ENCODE measurements around the gene ITGA4.

Gene ITGA4

DNA sequence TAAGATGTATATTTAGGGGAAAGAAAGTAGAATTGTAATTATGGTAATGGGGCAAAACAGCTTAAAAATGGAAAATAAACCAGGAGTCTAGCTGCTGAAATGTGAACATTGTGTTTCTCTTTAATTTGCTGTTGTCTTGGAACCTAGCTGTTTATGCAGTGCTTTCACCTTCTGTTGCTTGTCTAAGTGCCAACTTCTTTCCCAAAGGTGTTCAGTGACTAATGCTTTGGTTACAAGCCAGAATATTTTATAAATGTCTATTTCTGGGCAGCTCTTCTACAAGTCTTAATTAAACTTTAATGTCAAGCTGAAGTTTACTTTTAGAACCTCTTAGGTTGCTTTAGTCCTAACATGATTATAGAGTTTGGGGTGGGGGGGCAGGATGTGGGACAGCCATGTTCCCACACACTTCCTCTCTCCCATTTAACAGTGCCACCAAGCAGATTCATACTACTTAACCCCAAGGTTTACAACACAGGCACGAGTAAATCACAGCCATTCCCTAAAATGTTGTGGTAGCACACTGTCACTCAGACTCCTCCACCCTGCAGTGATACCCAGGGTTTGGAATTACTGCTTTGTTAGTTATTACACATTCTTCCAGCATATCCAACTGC is 60.6 kb downstream of the ITGA4 start:
- DNase-seq = no peak

GRCh38 chr2:181520253-181520652 is 63.1 kb downstream of the ITGA4 start:
- no peak for DNase-seq

DNA sequence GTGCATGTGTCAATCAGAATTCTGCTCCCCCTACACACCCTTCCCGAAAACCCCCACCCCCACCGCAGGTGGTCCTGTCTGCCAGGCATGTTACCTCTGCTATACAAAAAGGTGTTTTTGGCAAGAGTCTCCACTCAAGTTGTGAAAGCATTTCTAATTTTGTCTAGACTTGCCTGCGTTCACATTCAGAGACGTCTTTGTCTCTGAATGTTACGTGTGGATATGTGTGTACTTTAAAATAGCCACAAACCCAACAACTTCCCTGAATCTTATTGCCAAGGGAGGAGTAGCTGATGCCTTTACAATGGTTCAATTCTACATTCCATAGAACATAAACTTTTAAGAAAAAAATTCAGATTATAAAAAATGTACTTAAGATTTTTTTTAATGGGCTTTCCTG is 66.6 kb downstream of the ITGA4 start:
- DNase-seq = no peak

DNA sequence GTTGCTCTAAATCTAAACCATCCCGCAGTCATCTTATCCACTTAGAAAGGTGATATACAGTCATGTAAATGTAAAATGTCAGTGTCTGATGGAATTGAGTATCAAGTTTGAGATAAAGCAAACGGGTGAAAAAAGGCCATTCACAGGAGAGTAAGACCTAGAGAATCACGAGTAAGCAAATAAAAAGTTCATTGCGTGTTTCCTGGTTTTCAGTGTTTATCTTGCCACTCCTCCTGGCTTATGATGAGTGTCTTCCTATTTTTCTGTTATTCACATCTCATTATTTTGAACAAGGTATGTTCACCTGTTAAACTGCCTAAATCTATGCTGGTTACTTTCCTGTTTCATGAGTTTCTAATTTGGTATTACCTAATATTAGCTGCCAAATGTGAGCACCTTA is 68.8 kb downstream of the ITGA4 start:
- DNase-seq = no peak

DNA sequence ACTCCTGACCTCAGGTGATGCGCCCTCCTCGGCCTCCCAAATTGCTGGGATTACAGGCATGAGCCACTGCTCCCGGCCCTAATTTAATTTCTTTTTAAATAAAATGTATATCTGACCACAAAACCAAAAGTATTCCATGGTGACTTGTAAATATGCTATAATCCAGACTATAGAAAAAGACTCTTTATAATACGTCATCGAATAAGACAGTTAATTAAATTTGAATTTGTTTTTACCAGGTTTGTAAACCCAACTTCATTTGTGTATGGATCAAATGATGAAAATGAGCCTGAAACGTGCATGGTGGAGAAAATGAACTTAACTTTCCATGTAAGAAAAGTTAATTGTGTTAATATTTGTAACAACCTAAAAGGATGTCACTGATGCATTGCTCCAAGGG is 69.9 kb downstream of the ITGA4 start:
- no peak for DNase-seq

DNA sequence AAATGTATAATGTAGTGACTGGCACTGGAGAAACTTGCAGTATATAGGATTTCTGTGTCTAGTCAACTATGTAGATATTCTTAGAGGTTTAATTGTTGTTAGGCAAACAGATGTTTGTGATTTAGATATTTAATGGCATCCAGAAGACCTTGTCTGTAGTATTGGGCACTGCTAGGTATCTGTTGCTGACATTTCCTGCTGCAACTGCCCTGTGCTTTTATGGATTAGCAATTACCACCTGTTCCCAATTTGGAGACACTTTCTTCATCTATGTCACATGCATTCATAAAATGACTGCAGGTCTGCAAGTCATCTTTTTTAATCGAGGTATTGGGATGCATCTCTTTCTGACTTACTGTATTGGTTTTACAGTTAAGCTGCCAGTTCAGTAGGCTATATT is 71.3 kb downstream of the ITGA4 start:
- DNase-seq = no peak

DNA sequence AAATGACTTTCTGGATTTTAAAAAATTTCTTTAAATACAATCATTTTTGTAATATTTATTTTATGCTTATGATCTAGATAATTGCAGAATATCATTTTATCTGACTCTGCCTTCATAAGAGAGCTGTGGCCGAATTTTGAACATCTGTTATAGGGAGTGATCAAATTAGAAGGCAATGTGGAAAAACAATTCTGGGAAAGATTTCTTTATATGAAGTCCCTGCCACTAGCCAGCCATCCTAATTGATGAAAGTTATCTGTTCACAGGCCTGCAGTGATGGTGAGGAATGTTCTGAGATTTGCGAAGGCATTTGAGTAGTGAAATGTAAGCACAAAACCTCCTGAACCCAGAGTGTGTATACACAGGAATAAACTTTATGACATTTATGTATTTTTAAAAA is 79.5 kb downstream of the ITGA4 start:
- no peak for DNase-seq

- no peak for DNase-seq
Measured at GRCh38 chr2:181540421-181540820, 83.2 kb downstream of the ITGA4 start.

DNA sequence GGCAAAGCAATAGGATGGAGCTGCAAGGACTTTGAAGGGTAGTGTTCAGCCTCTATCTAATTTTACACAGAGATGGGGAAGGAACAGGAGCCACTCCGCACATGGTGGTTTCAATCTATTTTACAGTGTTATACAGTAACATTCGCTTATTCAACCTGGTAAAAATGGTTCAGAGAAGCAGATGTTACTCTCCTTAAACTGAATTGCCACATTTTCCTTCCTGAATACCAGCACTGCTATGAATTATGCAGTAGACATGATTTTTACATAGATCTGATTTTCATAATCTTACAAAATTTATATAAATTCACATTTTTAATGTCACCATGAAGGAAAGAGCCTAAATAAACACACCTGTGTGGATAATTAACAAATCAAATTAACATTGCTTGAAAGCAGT is 85.0 kb downstream of the ITGA4 start:
- no peak for DNase-seq

DNA sequence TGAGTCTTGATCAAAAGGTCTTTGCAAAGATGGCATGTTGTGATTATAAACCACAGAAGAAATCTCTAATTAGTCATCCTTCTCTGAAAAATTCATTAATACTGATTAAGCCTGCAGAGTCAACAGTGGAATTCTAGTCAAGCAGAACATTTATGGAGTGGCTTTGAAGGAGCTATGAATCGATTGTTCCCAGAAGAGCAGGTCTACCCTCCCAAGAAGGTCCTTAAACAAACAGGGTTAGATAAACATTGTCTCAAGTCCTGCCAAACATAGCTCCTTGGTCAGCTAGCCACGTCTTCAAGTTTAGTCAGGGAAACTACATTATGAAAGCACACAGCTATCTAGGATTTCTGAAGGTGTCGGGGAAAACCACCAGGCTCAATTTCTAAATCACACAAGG is 88.9 kb downstream of the ITGA4 start:
- DNase-seq = no peak

- no peak for DNase-seq
Measured at GRCh38 chr2:181552808-181553207, 95.6 kb downstream of the ITGA4 start.

GRCh38 chr2:181553244-181553643 is 96.1 kb downstream of the ITGA4 start:
- no peak for DNase-seq

DNA sequence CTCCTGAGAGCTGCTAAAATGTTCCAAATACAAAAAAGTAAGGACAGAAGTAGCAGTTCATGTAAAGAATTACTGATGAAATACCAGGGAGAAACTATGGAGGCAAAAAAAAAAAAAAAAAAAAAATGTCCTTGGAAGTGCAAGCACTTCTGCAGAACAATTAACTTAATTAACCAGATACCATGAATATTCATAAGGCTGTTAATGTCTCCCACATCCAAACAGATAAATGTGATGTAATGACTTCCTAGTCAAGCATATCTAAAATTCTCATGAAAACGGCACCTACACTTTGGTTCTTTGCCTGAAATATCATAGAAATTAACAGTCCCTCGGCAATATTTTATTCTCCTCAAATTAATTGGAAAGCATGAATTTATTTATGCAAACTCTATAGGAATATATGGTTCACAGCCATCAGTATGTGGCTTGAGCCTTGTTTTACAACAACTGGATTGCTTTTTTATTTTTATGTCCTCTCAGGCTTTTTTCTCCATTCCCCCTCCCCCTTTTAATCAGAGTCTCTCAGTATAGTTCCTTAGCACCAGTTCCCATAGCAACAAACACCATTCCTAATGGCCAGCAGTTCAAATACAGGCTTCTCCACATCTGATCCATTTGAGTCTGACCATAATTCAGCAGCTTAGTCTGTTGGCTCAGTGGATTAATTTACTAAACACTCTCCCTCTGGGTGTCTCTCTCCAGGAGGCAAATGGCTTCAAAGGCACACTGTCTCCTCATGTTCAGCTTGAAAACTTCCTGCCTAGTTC is 97.1 kb downstream of the ITGA4 start:
- no peak for DNase-seq

GRCh38 chr2:181558371-181558770 is 101.2 kb downstream of the ITGA4 start:
- DNase-seq = no peak

DNA sequence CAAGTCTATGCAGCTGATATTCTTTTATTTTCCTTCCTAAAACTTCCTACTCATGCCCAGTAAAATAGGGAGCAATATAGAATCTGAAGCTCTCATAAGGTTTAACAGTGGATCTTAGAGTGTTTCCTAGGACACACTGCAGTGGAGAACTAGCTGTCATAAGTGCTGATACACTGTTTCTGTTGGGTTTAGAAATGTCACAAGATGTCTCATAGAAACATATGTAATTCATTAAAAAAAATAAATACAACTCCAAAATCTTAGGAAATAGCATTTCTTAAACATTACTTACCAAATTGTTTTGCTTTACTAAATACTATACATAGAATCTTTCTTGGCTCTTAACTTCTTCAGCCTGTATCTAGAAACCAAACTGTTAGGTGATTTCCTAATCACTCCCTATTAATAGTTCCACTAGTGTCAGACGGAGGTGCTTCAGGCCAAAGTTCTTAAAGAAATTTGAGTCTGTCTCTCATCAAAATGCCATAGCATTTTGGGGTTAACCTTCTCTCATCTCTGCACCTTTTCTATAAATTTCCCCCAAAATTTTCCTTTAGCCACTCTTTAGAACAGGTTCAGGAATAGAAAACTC is 106.0 kb downstream of the ITGA4 start:
- DNase-seq = no peak

DNA sequence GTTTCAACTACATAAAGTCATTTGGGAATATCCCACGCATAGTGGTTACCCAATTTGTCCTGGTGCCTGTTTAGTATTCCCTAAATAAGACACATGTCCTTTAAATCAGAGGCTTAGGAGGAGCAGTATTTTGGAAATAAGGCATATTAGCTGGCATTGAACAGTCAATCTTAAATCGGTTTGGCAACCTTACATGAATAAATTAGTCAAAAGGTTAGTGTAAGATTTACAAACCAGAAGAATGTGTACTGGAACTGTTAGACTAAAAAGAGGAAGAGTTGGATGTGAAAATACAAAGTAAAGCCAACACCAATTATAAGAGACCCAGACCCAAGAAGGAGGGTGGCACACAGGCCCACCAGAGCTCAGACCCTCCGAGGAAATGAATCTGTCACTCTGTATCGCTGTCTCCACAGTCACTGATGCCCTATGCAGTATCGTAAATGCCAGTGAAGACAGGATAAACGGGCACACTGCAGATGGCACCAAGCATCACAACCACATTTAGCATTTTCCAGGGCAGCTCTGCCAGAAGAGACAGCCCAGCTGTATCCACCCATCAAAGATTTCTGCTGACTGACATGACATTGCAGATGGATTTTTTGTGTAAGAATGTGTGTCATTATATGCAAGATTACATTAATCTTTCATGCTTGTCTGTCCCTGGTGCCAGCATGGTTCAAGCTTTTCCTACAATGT is 109.3 kb downstream of the ITGA4 start:
- no peak for DNase-seq

DNA sequence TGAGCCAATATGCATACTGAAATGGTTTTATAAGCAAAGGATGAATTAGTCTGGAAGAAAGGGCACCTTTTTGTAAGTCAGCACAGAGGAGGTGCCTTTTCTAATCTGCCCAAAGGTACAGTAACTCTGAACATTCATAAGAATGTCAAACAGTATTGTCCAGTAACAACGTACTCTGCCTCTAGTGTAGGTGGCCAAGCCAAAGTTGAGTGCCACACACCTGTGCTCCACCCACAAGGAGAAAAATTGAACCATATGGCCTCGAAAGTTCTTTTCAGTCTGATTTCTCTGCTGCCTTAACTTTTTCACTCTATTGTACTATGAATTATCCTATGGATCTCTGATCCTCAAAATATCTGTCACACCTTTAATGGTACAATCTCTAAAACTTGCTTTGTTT is 112.9 kb downstream of the ITGA4 start:
- DNase-seq = no peak

GRCh38 chr2:181570833-181571661 is 113.9 kb downstream of the ITGA4 start:
- no peak for DNase-seq

DNA sequence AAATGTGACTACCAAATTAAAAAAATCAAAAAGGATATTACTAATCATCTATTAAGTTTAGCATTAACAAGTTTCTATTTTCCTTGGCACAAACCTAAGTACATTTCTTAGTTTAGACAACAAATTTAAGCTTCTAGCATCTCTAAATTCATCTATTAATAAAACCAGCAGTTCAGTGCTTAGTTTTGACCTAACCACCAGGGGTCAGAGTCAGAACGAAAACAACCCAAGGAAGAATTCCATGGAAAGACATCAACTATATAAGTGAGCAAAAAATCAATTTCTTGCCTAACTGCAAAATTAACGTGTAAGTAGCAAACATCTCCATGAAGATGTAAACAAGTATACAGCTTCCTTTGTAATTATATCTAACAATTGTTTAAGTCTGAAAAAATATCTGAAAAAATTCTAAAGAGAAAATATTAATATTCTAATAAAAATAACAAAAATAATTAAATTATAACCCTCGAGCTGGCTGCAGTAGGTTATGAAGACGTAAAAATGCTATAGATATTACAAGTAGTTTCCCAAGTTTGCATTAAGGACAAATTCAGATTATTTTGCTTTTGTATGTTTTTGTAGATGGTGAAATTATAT is 116.1 kb downstream of the ITGA4 start:
- no peak for DNase-seq

- no peak for DNase-seq
Measured at GRCh38 chr2:181574321-181574720, 117.1 kb downstream of the ITGA4 start.

DNA sequence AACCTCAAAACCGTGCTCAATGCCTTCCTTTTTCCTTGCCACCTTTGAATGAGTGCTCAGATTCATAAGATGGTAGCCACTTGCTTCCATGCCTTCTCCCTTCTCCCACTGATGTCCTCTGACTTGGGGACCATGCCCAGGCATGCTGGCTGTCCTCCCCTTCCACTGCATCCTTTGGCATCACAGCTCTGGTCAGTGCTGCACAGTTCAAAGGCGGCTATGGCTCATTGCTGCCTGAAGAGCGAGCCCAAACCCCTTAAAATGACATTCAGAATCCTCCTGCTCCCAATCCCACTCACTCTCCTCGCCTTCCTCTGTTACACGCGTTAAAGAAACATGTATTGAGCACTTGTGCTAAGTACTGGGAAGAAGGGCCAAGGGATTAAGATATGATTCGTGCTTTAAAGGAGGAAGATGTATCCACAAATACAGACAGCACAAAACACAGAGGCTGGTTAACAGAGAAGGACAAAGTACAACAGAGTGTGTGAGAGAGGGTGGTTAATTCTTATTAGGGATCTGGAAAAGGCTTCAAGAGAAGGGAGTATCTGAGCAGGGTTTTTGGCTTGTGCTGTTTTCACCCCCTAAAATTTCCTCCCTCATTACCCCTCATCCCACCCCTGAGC is 118.0 kb downstream of the ITGA4 start:
- no peak for DNase-seq

- no peak for DNase-seq
Measured at GRCh38 chr2:181575650-181576025, 118.5 kb downstream of the ITGA4 start.
